HG03439 (cell line): ENCODE results near the gene PRKRIP1.
A peak's percentile ranks its signal among the peaks of the same experiment; 100 is the strongest.
"Not testable (repeated sequence)": the region's sequence is repeated elsewhere in the genome, so short reads cannot be mapped to it uniquely, and the experiment has no call there.

Source experiments
- ATAC-seq: cut with Tn5 transposase; IDR thresholded peaks from one replicate; pipeline ENCODE4 v1.9.1; 2021; ENCODE audit warnings: mild to moderate bottlenecking, moderate library complexity; ENCODE audit not compliant: unreplicated experiment

PRKRIP1 gene, protein sequence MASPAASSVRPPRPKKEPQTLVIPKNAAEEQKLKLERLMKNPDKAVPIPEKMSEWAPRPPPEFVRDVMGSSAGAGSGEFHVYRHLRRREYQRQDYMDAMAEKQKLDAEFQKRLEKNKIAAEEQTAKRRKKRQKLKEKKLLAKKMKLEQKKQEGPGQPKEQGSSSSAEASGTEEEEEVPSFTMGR

DNA sequence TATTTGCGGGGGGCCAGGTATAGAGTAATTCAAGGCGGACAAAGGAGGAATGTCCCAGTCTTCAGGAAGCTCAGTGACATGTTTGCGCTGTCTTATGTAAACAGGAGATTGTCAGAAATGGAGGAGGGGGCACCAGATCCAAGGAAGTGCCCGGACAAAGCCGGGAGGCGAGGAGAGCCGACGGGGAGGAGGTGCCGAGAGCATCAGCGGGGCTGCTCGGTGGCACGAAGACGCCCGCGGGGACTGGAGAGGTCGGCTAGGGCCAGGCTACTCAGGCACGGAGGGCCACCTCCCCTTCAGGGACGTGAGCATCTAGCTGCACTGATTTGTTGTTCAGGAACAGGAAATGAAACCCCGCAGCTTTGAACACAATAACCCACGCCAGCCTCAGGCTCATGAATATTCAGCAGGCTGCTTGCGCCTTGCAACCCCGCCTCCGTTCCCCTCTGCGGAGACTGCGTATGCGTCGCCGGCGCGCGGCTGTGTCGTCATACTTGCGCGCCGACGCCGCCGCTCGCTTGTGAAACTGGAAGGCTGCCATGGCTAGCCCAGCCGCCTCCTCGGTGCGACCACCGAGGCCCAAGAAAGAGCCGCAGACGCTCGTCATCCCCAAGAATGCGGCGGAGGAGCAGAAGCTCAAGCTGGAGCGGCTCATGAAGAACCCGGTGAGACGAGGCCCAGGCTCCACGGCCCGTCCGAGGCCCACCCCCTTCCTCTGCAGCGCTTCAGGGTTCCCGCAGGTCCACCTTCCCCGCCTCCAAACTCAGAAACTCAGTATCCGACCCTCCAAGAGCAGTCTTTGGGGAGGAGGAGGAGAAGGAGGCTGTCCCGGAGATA is at the start of gene PRKRIP1:
Gene PRKRIP1, plus strand, starts transcription at position 491 of the 837 bp plus-strand sequence. Its CDS starts 49 bp downstream, at position 540.
- peak; percentile 96 for ATAC-seq

DNA sequence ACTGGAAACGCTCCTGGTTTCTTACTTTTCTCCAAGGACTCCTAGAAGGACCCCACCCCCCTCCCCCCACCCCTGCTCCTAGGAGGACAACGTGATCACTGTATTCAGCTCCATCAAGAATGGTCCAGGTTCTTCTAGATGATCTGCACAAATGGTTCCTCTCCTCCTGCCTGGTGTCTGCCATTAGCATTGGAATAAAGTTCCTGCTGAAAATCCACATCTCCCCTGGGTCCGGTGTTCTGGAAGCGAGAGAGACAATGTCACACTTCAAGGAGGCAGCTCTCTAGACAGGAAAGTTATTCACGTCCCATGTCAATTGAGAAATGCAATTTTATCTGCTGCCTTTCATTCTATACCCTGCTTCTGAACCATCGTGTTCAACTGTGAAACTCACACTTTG is 49.2 kb upstream of the PRKRIP1 start:
- ATAC-seq = not testable (repeated sequence)

DNA sequence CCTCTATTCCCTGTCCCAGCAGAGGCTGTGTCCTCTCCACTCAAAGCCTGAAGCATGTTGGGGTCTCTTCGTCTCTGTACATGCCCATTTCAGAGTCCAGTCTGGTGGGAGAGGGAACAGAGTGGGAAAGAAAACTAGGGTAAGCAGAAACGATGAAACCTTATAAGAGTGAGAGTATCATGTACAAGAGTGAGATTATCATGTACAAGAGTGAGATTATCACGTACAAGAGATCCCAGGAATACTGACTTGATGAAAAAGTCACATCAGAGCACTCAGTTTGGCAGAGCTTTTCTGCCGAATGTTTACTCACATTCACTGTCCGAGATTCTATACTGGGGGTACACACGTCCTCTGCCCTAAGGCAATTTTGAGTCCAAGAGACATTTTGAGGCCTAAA is 39.8 kb upstream of the PRKRIP1 start, which contains the start of gene SPDYE6:
Gene SPDYE6, minus strand, starts transcription at position 101 of the 400 bp plus-strand sequence. CDS start 421 bp downstream, outside the sequence.
- ATAC-seq = not testable (repeated sequence)

DNA sequence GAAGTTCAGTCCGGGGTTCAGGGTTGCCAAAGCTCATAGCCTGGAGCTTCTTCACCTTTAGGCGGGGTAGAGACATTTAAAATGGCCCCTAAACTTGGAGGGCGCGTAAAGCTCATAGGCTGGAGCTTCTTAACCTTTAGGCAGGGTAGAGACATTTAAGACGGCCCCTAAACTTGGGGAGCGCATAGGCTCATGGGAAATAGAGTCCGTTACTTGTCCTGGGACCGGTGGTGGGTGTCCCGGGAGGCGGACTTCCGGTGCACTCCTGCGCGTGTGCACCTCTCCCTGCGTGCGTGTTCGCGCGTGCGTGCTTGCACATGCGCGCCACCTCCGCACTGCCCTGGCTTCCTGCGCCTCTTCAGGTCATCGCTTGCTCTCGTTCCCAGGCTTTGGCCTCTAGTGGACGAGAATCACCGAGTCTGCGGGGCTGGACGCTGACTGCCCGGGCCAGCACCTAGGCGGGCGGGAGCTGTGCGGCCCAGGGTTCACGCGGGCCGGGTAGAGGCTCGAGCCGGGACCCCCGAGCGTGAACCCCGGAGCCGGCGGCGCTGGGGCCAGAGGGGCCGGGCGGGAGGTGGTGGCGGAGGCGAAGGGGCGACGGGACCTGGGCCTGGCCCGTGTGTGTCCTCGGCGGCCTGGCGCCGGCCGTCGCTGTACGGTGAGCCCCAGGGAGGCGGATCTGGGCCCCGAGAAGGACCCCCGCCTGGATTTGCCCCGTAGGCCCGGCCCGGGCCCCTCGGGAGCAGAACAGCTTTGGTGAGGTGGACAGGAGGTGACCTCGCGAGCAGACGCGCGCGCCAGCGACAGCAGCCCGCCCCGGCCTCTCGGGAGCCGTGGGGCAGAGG is 32.4 kb upstream of the PRKRIP1 start:
- ATAC-seq = peak; percentile 100

DNA sequence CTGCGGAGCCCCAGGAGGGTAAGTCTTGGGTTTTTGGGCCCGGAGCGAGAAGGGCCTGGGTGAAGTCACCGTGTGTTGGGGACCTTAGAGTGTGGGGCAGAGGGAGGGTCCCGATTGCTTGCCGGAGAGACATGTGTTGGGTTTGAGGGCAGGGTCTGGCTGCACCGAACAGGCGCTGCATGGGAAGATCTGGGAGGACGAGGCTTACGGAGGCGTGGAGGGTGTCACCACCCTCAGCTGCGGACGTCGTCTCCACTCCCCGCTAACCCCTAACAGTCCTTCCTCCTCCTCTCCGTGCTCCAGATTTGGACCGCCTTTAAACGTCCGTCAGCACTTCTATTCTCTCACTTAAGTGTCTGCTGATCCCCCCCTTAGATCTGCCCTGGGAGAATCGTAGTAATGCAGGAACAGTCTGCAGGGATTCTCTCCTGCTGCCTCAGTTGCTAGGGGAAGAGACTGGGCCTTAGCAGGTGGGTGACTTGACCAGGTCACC is 31.7 kb upstream of the PRKRIP1 start:
- not testable (repeated sequence) for ATAC-seq

DNA sequence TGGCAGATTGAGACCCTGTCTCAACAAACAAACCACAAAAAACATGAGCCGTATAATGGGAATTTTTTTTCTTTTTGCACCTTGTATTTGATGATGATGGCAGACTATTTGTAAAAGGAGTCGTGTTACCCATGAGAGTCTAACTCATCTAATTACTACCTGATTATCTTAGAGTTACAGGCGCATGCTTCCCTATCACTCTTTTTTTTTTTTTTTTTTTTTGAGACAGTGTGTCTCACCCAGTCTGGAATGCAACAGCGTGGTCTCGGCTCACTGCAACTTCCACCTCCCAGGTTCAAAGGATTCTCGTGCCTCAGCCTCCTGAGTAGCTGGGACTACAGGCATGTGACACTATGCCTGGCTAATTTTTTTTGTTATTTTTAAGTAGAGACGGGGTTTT is 30.8 kb upstream of the PRKRIP1 start:
- ATAC-seq = not testable (repeated sequence)

DNA sequence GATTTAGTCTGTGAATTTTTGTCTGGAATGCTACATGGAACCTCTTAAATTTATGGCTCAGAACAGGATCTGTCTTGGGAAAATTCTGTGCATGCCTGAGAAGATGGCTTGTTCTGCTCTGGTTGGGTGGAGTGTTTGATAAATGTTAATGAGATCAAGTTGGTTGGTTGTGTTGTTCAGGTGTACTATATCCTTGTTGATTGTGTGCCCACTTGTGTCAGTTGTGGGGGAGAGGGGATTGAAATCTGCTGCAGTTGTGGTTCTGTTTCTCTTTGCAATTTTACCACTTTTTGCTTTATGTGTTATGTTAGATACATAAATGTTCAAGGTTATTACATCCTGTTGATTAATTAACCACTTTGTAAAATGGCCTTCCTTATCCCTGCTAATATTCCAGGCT is 26.1 kb upstream of the PRKRIP1 start:
- not testable (repeated sequence) for ATAC-seq

DNA sequence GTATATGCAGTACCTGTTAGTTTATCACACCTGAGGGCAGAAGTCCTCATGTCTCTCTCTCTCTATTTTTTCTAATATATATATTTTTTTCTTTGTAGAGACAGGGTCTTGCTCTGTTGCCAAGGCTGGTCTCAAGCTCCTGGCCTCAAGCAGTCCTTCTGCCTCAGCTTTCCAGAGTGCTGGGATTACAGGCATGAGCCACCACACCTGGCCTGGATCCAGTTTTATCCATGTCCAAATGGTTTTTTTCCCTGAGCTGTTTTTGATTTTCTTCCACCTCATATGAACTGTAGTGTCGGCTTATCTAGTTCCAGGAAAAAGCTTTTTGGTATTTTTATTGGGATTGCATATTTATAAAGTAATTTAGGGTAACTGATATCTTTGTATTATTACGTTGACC is 23.4 kb upstream of the PRKRIP1 start:
- ATAC-seq = not testable (repeated sequence)

DNA sequence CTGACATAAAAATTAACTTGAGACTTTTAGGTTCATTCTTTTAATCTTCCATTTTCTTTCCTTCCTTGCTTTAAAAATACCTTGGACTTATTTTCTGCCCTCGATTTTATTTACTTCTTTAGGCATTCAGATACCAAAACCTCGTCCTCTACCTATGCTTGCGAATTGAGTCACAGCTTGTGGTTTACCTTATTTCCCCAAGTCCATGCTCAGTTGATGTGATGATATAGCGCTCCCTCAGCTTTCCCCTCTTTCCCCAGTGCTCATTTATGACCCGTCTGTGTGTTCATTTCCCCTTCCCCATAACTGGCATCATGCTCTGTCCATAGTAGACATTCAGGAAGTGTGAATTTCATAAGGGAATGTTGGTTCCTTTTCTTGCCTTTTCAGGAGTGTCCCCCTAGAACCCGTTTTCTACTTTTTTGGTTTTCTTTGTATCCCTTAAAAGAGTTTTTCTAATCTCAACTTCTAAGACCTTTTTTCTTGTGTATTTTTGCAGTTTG is 19.1 kb upstream of the PRKRIP1 start:
- no peak for ATAC-seq

DNA sequence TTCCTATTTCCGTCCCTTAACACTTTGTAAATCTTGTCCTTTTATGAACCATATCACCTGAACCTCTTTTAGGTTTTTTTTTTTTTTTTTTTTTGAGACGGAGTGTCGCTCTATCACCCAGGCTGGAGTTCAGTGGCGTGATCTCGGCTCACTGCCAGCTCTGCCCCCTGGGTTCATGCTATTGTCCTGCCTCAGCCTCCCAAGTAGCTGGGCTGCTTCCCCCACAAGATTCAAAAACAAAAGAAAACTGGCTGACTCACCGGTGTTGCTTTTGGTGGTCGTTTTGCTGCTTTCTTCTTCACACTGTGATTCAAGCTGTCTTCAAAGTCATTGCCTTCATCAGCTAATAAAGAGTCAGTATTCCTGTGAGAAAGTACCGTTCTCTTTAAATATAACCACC is 15.3 kb upstream of the PRKRIP1 start:
- not testable (repeated sequence) for ATAC-seq

DNA sequence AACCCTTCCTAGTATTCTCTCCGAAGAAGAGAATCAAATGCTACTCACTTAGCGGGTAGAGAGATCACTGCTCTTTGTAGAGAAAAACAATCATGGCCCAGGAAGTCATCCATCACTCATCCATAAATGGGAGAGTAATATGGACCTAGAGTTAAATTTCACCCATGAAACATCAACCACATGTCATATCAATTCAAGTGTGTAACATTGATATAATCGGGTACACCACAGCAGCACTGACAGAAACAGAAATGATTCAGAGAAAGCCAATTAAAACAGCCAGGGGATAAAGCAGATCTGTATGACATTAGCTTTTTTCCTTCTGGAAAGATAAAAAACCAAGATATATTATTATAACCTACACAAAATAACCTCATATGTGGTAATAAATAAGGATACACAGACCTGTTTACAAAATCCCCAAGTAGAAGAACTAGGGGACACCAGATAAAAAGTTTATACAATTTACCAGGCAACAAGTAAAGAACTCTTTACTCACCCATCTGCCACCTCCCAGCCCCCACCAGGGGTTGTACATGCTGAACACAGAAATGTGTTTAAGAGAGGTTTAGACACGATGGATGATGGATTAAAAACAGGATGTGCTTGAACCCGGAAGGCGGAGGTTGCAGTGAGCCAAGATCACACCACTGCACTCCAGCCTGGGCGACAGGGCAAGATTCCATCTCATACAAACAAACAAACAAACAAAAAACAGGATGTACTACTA is 14.3 kb upstream of the PRKRIP1 start:
- not testable (repeated sequence) for ATAC-seq

DNA sequence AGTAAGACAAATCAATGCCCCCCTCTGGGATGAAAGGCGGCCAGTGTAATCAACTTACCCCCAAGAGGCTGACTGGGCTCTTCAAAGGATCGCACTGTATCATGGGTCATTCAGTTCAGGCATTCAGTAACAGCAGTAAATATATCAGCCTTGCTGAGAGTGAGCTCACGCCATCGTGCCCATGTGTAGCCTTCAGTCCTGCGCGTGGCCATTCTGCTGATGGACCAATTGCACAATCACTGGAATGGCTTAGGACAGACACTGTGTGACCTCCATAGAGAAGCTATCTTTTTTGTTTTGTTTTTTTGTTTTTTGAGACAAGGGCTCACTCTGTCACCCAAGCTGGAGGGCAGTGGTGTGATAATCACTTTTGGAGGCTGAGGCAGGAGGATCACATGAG is 9.1 kb upstream of the PRKRIP1 start:
- ATAC-seq = no peak

DNA sequence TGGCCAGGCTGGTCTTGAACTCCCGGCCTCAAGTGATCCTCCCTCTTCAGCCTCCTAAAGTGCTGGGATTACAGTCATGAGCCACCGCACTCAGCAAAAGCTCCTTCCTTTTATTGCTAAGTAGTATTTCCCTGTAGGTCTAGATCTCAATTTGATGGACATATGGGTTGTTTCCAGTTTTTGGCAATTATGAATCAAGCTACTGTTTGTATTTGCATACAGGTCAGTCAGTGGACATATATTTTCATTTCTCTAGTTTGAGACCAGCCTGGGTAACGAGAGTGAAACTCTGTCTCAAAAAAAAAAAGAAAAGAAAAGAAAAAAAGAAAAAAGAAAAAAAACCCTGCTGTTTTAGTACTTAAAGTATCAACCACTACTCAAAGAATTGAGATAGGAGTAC is 6.4 kb upstream of the PRKRIP1 start:
- peak; percentile 45 for ATAC-seq

DNA sequence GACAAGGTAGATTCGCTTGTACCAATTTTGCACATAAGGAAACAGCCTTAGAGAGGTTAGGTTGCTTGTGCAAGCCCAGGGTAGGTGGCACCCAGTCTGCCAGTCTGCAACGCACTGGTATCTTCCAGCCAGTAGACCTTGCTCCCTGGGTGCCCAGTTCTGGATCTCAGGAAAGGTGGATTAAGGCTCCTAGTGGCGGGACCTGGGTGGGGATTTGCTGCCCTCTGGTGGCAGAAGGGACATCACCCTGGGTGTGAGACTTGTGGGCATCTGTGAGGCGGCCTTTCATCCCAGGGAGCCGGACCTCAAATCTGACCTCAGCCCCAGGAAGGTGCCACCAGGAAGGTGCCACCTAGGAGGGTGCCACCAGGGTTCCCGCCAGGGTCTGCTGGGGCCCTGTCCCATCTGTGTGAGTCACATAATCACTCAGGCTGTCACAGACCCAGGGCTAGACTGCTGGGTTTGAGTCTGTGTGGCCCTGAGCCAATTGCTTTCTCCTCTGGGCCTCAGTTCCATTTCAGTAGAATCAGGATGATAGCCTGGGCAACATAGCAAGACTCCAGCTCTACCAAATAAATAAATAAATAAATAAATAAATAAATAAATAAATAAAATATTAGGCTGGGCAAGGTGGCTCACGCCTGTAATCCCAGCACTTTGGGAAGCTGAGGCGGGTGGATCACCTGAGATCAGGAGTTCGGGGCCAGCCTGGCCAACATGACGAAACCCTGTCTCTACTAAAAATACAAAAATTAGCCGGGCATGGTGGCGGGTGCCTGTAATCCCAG is 5.3 kb upstream of the PRKRIP1 start:
- ATAC-seq = no peak

DNA sequence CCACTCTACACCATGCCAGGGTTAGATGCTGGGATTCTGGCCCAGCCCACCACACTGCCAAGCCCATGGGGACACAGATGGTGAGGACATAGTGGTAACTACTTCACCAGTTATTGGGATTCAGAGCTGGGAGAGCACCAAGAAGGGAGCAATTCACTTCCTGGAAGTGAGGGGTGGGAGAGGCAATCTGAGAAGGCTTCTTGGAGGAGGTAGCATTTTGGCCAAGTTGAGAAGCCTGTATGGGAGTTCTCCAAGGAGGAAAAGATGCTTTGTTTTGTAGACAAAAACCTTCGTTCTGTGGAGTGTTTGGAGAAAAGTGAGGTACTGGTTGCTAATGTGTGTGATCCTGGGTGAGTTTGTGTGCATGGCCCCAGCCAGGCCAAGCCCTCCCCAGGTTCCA is 3.8 kb upstream of the PRKRIP1 start:
- no peak for ATAC-seq

DNA sequence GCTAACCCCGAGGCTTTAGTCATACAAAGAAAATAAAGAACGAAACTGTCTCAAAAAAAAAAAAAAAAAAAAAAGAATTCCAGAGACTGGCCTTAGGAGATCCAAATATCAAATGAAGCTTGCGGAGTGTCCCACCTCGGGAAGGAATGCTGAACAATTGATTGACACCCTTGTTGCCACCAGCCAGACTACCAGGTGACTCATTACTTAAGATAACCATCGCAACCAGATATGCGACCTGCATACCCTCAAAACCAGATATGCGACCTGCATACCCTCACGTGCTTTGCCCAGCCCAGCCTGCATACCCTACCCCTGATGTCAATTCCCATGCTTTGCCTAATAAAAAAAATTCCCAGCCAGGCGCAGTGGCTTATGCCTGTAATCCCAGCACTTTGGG is 2.7 kb upstream of the PRKRIP1 start:
- ATAC-seq = no peak

DNA sequence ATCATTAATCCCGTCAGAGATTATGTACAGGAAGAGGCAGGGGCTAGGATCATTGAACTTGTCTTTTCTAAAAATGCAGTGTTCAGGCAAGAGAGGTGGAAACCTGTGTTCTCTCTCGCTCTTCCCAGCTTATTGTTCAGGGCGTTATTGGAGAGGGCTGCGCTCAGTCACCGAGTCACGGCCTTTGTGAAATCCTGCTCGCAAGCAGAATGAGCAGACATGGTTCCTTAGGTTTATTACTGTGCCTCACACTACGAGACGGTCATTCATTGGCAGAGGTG is 631 bp upstream of the PRKRIP1 start:
- no peak for ATAC-seq

DNA sequence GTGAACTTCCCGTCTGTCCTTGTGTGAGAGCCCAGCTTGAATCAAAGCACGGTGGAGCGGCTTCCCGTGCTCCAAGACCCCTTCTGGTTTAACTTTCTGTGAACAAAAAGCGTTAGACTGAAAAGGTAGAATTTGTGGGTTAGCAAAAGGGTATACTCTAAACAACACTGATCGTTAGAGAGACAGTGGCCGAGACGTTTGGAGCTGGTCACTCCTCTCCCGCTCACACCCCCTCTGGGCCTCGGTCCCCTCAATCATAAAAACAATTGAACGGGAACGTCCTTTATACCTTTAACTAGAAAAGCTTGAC is 502 bp downstream of the PRKRIP1 start:
- ATAC-seq = peak; percentile 2

DNA sequence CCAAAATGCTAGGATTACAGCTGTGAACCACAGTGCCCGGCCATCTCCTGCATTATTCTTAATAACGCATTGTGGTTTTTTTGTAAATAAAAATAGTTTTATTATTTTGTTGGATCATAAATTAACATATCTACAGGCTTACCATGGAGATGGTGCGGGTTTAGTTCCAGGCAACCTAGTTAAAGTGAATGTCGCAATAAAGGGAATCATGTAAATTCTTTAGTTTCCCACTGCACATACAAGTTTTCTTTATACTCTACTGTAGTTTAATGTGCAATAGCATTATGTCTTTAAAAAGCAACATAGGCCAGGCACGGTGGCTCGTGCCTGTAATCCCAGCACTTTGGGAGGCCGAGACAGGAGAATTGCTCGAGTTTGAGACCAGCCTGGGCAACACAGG is 2.4 kb downstream of the PRKRIP1 start:
- no peak for ATAC-seq

DNA sequence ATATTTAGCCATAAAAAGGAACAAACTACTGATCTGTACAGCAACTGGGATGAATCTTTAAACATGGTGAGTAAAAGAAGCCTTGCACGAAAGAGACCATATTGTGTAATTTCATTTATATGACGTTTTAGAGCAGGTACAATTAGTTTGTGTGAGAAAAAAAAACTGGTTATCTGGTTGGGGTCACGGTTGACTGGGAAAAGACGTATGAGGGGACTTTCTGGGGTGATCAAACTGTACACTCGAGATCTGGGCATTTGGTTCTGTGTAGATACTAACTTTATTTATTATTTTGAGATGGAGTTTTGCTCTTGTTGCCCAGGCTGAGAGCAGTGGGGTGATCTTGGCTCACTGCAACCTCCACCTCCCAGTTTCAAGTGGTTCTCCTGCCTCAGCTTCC is 4.2 kb downstream of the PRKRIP1 start:
- no peak for ATAC-seq
